SK-N-SH (cell line): Measurements from ENCODE around the gene PTBP2.

Experiments
- CTCF ChIP-seq: fragments of 200-600 bp; sonication (generic); IDR thresholded peaks from 2 replicates; pipeline ENCODE4 v1.6.1; 2017; ENCODE audit warnings: antibody characterized with exemption, mild to moderate bottlenecking, moderate library complexity
- EP300 ChIP-seq, 2 experiments: IDR thresholded peaks; 2 replicates each; pipeline versions ENCODE4 v1.4.0 to v1.6.1; 2012; ENCODE audit warnings: borderline replicate concordance in 1 of 2, low read depth in 1 of 2, low read length in 1 of 2
- EZH2phosphoT487 ChIP-seq: fragments of 200-600 bp; sonication (generic); IDR thresholded peaks from 2 replicates; pipeline ENCODE4 v1.6.1; 2017; ENCODE audit warnings: low read depth, mixed run types, mild to moderate bottlenecking, antibody characterized with exemption, moderate library complexity, borderline replicate concordance
- FOXJ3 ChIP-seq: sonication (generic); formaldehyde crosslinking; IDR thresholded peaks from 2 replicates; pipeline ENCODE4 v1.5.1; 2020; ENCODE audit warnings: mild to moderate bottlenecking, missing genetic modification reagents
- GABPA ChIP-seq: IDR thresholded peaks from 2 replicates; pipeline ENCODE4 v1.4.0; 2012; ENCODE audit warnings: low read depth, mild to moderate bottlenecking
- MXI1 ChIP-seq: IDR thresholded peaks from 2 replicates; pipeline ENCODE4 v1.6.1; 2012; ENCODE audit warnings: mild to moderate bottlenecking, low read depth, low read length, improper control_type of control experiment
- NFIC ChIP-seq: IDR thresholded peaks from 2 replicates; pipeline ENCODE4 v1.4.0; 2012; ENCODE audit warnings: borderline replicate concordance
- POLR2AphosphoS5 ChIP-seq: IDR thresholded peaks from 2 replicates; pipeline ENCODE4 v1.6.1; 2012; ENCODE audit warnings: low read depth, low read length
- TAF1 ChIP-seq: IDR thresholded peaks from 2 replicates; pipeline ENCODE4 v1.6.1; 2012; ENCODE audit warnings: low read depth, mild to moderate bottlenecking, low read length, moderate library complexity, borderline replicate concordance

- TF ChIP-seq CTCF (no peak), EP300 (IDR thresholded peaks at IDR 0.05; ENCODE audit: borderline replicate concordance in 1 of 2, low read depth in 1 of 2, low read length in 1 of 2) (no peak), MXI1 (no peak), TAF1 (no peak), FOXJ3 (CRISPR knock-in tag) (no peak), POLR2AphosphoS5 (no peak), EZH2phosphoT487 (no peak), NFIC (no peak), GABPA (no peak)
Measured at GRCh38 chr1:96825950-96826576, 104.5 kb downstream of the PTBP2 start.
